Left hindlimb (tissue), 1 donor: Measurements from ENCODE around the gene FECH.
"Not testable (repeated sequence)": the region's sequence is repeated elsewhere in the genome, so short reads cannot be mapped to it uniquely, and the experiment has no call there.

Source experiments
- DNase-seq: peaks from one replicate; pipeline ENCODE4 v3.0.0-alpha.2; 2018

FECH gene

DNA sequence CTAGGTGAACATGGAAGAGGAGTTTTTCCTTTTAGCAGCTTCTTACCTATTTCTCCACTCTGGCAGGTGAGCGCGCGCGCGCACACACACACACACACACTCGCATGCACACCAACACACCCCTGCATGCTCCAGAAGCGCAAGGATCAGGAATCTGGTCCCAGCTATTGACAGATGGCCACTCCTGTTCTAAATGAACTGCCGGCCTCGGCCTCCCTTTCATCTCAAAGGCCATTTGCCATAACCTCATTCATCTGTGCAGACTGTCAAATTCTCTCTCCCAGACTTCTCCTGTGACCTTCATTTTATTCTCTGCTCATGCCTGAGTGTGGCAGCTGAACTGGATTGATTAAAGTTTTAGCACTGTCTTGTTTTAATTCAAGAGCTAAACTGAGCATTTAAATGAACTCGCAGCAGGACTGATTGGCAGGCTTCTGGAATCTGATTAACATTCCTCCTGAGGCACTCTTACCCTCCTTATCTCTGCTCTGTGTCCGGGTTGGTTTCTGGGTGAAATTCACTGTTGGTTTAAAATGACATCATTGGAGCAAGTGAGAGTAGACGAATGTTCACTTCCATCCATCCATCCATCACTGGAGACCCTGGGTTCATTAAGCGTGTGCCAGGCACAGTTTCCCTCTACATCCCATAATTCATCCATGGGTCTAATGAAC is 58.8 kb downstream of the FECH start:
- DNase-seq: no peak

DNA sequence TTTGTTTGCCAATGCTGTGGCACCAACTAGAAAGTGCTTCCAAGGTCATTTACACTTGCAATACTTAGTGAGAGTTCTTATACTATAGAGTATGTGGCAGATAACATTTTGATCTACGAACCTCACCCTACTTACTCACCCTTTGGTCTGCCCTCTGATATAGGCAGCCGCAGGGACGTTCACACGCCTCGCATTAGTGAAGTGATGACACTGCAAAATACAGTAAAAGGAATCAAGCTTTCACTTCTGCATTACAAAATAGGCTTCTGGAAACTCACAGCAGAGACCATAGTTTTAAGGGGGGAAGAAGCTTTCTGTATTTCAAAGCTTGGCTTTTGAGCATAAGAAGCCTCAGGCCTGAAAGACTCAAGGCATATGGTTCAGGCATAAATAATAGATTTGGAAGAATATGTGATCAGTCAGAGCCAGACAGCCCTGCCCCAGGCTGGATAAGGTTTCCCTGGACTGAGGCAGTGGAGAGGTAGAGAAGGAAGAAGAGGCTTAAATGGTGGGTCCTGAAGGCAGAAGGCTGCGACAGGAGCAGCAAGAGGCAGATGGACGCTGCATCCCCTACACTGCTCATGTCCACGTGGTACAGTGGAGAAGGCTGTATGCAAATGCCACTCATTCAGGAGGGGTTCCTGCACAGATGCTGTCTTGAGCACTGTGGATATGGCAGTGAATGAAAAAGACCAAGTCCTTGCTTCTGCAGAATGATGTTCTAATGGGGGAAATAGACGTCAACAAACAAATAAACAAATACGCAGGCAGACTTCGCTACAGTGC is 63.1 kb downstream of the FECH start:
- DNase-seq: no peak

DNA sequence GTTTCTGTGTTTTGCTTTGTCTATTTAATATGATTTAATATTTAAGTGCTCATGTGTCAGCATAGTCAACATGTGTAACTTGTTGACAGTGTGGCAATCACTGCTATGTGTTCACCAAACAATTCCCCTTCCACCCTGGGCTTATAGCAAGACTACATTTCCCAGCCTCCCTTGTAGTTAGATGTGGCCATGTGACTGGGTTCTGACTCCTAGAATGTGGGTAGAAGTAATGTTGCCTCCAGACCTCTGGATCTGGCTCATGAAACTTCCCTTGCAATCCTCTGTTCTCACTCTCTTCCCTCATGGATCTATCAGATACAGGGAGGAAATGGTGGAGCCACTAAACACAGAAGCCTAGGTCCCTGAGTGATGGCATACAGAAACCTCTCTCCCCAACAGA is 64.2 kb downstream of the FECH start:
- not testable (repeated sequence) for DNase-seq

DNA sequence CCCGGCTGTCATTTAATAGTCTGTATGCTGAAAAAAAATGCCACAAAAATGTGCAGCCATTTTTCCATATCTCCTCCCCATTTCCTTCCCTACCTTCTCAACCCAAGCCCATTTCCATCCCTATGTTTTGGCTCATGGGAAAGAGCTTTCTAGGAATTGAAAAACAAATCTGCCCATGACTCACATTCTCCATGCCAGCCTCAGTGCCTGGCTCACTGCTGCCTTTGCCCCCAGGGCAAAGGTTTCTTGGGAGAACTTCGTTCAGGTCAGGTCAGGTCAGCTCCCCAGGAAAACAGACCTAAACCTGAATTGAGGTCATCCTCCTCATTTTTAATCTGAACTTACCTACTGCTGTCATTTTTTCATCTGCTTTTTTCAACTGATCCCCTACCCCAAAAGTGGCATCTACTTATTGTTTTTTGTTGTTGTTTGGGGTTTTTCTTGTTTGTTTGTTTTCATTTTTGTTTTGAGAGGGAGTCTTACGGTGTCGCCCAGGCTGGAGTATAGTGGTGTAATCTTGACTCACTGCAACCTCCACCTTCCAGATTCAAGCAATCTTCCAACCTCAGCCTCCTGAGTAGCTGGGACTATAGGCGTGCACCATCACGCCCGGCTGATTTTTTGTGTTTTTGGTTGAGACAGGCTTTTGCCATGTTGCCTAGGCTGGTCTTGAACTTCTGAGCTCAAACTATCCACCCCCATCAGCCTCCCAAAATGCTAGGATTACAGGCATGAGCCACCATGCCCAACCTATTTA is 66.7 kb downstream of the FECH start:
- DNase-seq: no peak

GRCh38 chr18:57518533-57518932 is 68.0 kb downstream of the FECH start:
- no peak for DNase-seq

DNA sequence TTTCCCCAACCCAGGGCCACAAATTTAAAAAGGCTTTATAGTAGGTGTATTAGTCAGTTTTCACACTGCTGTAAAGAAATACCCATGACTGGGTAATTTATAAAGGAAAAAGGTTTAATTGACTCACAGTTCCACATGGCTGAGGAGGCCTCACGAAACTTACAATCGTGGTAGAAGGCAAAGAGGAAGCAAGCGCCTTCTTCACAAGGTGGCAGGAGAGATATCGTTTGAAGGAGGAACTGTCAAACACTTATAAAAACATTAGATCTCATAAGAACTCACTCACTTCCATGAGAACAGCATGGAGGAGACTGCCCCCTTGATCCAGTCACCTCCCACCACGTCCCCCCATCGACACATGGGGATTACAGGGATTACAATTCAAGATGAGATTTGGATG is 70.4 kb downstream of the FECH start:
- no peak for DNase-seq

- no peak for DNase-seq
Observed at GRCh38 chr18:57505231-57505630, 81.3 kb downstream of the FECH start.

GRCh38 chr18:57502624-57503023 is 83.9 kb downstream of the FECH start:
- no peak for DNase-seq

DNA sequence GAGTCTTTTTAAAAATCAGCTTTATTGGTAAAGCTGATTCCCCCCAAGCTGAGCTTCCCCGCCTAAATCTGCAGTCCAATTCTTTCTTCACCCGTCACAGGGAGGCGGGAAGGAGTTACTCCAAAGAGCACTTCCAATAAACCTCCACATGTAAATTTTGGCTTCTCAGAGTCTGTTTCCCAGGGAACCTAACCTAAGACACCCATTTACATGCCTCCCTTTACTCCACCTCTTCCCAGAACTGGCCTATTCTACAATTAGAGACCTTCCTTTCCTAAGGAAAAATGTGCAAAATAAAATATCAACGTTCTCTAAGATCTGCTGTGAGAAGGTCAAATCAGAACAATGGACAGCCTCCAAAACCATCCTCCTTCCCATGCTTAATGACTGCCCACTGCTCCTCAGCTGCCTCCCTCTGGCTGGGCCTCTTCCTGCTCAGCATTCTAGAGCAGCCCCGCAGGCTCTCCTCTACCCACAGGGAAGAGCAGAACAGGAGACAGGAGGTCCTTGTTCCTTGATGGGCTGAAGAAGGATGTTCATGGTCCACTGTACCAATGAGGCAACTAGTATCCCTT is 87.7 kb downstream of the FECH start:
- DNase-seq: no peak
